Measurements from ENCODE around the gene GOLT1B. TPM values are rescaled to one million over a fixed set of nuclear protein-coding genes. Genes with fewer than 3 reads are reported as not detected.
A peak's percentile ranks its signal among the peaks of the same experiment; 100 is the strongest.

Gene GOLT1B
- total and polyA plus RNA-seq, 8 donors, result 10.5 to 25.5 (median 16.5) TPM

DNA sequence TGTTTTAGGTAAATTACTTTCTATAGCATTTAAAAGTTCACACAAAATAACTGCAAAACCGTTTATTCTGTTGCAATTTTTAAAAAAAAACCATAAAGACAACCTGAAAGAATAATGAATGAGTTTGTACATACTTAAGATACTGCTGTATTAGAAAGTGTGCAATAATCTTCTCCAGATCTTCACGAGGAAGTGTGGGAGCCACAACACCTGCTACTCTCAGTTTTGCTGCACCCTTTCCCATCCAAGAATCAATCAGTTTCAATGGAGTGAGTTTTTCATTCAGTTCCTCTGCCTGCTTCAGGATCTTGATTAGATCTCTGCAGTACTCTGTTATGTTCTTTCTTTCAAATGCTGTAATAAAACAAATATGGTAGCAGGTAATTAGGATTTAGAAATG lies 30.3 kb upstream of the GOLT1B start:
- 18 to 32% methylated on average over 2 of the region's 2 CpGs for WGBS, 2 donors
- peak; percentile 29 to 64 (median 51) for ATAC-seq
- peak; percentile 81 for FAIRE-seq
- DNase-seq, result peak in 2 of 6 donors; percentile 18 to 21
- Histone ChIP-seq H3K27me3 (no peaks in the 10 kb centered on the region), H3K27ac (no peak overlapping the region), H3K36me3 (peaks cover 0 to 18% (median 0%) of the 10 kb centered on the region in 3 donors), H3K9me3 (no peaks in the 10 kb centered on the region), H3K4me3 (no peak overlapping the region), H3K4me1 (peaks cover 6 to 14% (median 10%) of the 10 kb centered on the region in 3 donors)
- intact Hi-C loops (cut with DNase I), result no loop called here
- TF ChIP-seq, protein P1, sequence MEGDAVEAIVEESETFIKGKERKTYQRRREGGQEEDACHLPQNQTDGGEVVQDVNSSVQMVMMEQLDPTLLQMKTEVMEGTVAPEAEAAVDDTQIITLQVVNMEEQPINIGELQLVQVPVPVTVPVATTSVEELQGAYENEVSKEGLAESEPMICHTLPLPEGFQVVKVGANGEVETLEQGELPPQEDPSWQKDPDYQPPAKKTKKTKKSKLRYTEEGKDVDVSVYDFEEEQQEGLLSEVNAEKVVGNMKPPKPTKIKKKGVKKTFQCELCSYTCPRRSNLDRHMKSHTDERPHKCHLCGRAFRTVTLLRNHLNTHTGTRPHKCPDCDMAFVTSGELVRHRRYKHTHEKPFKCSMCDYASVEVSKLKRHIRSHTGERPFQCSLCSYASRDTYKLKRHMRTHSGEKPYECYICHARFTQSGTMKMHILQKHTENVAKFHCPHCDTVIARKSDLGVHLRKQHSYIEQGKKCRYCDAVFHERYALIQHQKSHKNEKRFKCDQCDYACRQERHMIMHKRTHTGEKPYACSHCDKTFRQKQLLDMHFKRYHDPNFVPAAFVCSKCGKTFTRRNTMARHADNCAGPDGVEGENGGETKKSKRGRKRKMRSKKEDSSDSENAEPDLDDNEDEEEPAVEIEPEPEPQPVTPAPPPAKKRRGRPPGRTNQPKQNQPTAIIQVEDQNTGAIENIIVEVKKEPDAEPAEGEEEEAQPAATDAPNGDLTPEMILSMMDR (IDR thresholded peaks at IDR 0.05), result no peak

GRCh38 chr12:21472197-21472823 lies 29.3 kb upstream of the GOLT1B start:
- TF ChIP-seq, protein P1 (IDR thresholded peaks at IDR 0.05), result no peak
- Histone ChIP-seq H3K4me3 (no peak overlapping the region), H3K36me3 (peaks cover 0 to 15% (median 0%) of the 10 kb centered on the region in 3 donors), H3K27ac (no peak overlapping the region), H3K9me3 (no peaks in the 10 kb centered on the region), H3K4me1 (peaks cover 10 to 14% (median 14%) of the 10 kb centered on the region in 3 donors), H3K27me3 (no peaks in the 10 kb centered on the region)
- DNase-seq (no peak), ATAC-seq (peak in 1 of 4 donors; percentile 10), FAIRE-seq (no peak)
- intact Hi-C loops (cut with DNase I), result no loop called here
- WGBS, 2 donors, result 91% methylated on average over 7 of the region's 7 CpGs

DNA sequence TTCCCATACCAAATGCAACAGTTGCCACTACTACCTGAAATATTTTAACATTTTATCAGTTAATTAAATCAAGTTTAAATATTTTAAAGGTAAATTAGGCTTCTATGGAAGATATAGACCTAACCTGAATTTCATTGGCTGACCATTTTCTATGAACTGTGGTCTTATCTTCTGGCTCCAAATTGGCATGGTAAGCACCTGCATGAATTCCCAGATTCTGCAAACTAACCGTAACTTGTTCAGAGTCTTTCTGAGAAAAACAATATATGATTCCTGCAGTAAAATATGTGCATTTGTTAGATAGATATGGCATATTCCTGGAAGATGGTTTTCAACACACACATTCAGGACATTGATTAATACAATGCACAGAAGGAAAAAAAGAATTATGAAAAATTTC lies 26.0 kb upstream of the GOLT1B start:
- no peak for FAIRE-seq
- TF ChIP-seq, protein P1 (IDR thresholded peaks at IDR 0.05), result no peak
- no peak overlapping the region for H3K4me3 ChIP-seq
- peak; percentile 71 to 85 (median 82) for ATAC-seq
- peaks cover 10 to 14% (median 14%) of the 10 kb centered on the region in 3 donors for H3K4me1 ChIP-seq
- WGBS, 2 donors, result 38 to 43% methylated on average over 1 of the region's 1 CpG
- intact Hi-C loops (cut with DNase I), result no loop called here
- peaks cover 0 to 9% (median 0%) of the 10 kb centered on the region in 3 donors for H3K36me3 ChIP-seq
- peak overlapping the region in 1 of 4 donors; percentile 17 for H3K27ac ChIP-seq
- peak in 2 of 6 donors; percentile 18 to 43 for DNase-seq
- H3K9me3 ChIP-seq, result no peaks in the 10 kb centered on the region
- H3K27me3 ChIP-seq, result no peaks in the 10 kb centered on the region

DNA sequence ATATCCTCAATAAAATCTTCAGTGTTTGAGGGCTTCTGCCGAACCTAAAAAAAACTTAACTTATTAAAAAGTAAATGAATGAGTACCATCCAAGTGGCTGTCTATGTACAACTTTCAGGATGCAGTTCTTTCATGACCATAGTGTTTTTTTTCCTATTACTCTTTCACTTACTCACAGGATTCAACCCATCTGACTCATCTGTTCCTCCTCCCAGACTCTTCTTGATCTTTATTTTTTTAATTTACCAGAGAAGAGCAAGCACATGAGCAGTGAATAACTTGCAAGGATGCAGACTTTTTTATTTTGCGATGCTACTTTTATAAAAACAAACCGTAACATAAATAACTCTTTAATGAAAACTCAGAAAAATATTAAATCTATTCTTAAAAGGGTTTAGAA lies 24.6 kb upstream of the GOLT1B start:
- Histone ChIP-seq H3K4me1 (peaks cover 9 to 14% (median 10%) of the 10 kb centered on the region in 3 donors), H3K9me3 (no peaks in the 10 kb centered on the region), H3K36me3 (peaks cover 0 to 9% (median 0%) of the 10 kb centered on the region in 3 donors), H3K4me3 (no peak overlapping the region), H3K27ac (no peak overlapping the region), H3K27me3 (no peaks in the 10 kb centered on the region)
- TF ChIP-seq, protein P1 (IDR thresholded peaks at IDR 0.05), result no peak
- intact Hi-C loops (cut with DNase I), result no loop called here
- no peak for DNase-seq
- 79 to 96% methylated on average over 3 of the region's 3 CpGs for WGBS, 2 donors
- ATAC-seq, result no peak
- no peak for FAIRE-seq

Data from pancreas (tissue), 10 donors.